Superior temporal gyrus (tissue), 1 donor: ENCODE results near the gene RIC8A.
A peak's percentile ranks its signal among the peaks of the same experiment; 100 is the strongest.

Experiments
- DNase-seq: peaks from one replicate; pipeline ENCODE4 v3.0.0-alpha.2; 2016; ENCODE audit errors: extremely low spot score

Gene RIC8A

DNA sequence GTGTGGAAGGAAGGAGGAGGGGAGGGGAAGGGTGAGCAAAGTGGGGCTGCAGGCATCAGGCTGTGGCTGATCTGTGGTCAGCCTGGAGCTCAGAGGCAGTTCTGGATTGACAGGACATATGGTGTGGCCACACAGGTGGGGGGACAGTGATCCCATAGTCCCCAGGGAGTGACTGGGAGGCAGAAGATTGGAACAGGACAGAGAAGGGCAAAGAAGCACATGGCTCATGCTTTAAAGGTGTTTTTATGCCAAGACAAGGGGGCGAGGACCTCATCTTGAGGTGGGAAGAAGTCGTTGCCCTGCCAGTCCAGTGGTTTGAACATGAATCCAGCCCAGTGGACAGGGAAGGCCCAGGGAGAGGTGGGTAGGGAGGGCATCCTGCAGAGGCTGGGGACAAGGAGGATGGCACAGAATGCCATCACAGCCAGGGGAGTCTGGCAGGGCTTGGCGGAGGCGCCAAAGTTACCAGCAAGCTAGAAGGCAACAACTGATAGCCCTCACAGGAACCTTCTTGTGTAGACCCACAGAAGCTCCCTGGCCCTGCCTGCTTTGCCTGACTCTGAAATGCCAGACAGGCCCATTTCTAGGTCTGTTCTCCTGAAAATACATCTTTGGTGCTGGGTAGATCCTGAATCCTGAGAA, 3.4 kb upstream of the RIC8A start:
- DNase-seq = no peak

DNA sequence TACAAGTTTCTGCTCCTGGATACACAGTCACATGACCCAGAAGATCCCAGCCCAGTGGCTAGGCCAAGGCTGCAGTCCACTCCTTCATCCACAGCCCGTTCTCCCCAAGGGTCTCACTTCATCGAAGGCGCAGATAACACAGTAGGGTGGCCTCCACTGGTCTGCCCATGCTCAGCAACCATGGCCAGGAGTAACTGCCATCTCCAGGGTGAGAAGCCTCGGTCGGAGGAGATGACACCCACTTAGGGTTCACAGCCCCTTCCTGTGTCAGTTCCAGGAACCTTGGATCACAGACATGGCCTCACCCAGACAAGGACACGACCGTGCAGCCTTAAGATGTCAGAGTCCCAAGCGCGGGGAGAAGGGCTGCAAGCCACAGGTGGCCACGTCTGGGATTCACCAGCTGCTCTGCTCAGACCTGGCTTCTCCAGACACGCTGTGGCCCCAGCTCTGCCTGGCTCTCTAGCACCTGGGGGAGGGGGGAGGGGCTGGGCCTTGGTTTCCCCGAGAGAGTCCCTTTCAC, 2.9 kb upstream of the RIC8A start:
- no peak for DNase-seq

DNA sequence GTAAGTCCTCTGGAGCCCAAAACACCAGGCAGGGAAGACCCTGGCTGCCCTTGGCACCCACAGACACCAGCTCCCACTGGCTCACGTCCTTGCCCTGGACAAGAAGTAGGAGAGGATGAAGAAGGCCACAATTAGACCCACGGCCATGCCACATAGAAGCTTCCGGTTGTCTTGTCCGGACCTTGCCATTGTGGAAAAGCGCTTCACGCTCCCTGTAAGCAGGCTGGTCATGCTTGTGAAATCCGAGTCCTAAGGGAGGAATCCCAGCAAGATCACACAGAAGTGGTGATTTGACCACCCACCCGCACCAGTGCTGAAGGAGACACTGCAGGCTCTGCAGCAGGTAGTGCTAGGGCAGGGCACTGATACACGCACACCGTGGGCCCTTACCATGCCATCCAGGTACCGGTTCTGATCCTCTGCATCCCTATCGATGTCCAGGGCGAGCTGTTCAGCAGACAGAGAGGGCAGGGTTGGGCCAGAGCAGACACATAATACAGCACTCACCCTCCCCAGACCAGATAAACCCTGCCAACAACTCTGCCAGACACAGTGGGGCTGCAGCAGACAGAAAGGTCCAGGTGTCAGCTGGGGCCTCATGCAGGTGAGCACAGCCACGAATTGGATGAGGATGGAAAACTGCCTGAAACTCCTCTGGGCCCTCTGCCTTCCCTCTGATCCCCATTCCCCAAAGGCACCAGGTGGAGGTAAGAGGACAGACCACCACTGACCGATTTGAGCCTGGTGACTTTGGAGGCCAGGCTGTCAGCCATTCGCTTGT, 2.1 kb upstream of the RIC8A start:
- no peak for DNase-seq

DNA sequence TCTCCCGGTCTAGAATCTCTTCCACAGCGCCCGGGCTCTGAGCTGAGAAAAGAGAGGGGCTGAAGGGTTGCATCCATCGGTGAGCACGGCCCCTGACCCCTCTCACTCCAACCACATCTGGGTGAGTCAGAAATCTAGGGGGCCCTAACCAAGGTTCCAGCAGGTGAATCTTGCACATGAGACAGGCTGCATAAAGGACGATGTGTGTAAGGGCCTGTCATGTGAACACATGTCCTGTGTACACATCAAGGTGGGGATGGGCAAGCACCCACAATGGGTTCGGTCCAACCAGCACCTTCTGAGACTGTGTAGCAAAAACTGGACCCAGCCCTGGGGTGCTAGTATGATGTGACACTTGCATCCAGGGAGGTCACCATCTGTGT, 1.5 kb upstream of the RIC8A start:
- DNase-seq = no peak

DNA sequence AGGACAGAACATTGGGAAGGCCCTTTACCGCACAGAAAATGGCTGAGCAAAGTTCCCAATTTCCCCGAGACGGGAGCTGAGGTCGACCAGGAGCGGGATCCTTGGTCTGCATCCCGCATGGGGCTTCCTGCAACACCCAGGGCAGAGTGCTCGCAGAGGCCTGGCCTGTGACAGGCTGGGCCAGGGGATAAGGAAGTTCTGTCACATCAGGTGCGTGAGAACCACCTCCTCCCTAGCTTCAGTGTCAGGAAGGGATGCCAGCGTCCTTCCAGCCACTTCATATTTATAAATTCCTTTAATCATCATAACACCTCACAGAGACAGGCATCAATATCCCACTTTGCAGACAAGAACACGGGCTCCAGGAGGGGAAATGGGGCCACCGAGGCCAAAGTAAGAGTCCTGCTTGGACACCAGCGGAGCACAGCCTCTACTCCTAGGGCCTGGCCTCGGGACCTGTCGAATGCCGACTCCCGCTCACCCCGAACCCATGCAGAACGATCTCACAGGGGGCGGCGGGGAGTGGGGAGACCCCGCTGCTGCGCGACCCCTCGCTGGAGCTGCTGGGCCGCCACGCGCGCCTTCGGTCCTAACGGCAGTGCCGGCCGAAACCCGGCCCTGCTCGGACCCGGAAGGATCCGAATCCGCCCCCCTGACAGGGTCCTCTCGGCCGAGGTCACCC, 841 bp upstream of the RIC8A start:
- no peak for DNase-seq

DNA sequence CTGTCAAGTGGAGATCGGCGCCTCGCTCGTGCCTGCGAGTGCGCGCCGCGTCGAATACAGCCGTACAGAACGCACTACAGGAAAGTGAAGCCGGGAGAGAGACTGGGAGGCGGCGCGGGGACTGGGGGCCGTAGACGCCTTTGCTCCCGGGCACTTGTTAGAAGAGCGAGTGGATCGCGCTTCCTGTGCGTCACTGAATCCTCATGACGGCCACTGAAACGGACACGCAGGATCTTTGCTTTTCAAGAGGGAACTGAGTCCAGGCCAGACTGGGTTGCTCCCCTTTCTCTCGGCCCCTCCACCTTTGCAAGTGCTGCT, 314 bp downstream of the RIC8A start:
- no peak for DNase-seq

DNA sequence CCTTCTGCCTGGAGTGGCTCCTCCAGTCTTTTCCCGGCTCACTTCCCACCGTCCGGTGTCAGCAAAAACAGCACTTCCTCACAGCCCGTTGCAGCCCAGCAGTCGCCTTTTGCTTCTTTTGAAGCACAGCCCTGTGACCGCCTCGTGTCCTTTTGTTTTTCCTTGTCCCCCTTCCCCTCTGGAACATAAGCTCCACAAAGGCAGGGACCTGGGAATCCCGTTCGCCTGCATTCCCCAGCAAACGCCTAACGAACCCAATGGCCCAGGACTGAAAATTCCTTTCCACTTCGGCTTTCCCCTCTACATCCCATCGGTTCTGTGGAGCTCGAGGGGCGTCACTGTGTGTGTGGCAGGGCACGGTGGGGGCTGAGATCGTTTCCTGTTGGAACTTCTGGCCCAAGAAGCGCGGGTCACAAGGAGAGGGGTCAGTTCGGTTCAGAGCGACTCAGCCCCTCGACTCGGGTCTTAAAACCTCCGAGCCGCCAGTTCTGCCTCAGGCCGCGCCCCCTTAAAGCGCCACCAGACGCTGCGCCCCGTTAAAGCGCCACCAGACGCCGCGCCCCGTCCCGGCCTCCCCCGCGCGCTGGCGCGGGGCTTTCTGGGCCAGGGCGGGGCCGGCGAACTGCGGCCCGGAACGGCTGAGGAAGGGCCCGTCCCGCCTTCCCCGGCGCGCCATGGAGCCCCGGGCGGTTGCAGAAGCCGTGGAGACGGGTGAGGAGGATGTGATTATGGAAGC, 841 bp downstream of the RIC8A start:
- DNase-seq = peak; percentile 74

DNA sequence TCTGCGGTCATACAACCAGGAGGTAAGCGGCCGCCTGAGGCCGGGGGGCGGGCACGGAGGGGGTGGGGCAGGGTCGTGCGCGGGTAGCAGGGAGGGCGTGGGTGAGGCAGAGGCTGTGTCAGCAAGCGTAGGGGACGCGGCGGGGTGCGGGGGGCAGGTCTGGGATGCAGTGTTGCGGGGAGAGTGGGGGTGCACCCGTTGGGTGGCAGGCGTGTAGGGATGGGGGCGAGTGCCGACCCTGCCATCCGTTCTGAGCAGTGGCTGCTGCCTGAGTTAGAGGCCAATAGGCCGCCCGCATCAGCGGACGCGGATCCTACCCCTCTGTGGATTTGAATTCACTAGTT, 1.4 kb downstream of the RIC8A start:
- no peak for DNase-seq

DNA sequence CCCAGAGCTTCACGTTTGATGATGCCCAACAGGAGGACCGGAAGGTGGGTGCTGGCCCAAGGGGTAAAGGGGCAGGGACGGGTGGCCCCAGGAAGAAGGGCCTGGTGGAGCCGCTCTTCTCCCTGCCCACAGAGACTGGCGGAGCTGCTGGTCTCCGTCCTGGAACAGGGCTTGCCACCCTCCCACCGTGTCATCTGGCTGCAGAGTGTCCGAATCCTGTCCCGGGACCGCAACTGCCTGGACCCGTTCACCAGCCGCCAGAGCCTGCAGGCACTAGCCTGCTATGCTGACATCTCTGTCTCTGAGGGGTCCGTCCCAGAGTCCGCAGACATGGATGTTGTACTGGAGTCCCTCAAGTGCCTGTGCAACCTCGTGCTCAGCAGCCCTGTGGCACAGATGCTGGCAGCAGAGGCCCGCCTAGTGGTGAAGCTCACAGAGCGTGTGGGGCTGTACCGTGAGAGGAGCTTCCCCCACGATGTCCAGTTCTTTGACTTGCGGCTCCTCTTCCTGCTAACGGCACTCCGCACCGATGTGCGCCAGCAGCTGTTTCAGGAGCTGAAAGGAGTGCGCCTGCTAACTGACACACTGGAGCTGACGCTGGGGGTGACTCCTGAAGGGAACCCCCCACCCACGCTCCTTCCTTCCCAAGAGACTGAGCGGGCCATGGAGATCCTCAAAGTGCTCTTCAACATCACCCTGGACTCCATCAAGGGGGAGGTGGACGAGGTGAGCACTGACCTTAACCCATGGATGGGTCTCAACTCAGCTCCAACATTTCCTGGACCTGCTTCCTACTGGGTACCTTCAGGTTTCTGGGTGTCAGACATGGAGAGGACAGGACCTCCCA, 2.0 kb downstream of the RIC8A start:
- DNase-seq = no peak

DNA sequence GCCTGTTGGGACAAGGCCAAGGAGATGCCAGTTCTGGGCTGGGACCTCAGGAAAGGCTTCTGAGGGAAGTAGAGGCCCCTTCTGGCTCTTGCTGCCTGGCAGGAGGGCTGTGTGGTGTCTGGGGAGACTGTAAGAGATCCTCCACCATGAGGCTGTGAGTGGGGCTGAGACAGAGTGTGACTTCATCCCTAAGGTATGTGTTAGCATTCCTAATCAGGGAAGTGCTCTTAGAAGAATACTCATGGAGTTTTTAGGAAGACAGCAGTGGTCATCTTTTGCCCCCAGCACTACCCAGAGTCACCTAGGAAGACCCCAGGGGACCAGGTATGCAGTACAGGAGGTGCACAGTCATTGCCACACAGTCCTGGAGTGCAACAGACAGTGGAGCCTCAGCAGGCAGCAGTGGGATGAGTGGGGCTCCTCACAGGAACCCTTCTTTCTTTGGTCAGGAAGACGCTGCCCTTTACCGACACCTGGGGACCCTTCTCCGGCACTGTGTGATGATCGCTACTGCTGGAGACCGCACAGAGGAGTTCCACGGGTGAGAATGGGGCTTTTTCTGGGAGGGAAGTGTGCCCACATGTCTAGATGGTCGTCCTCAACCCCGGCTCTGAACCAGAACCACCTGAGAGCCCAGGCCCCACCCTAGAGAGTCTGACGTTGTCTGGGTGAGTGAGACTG, 2.8 kb downstream of the RIC8A start:
- no peak for DNase-seq

DNA sequence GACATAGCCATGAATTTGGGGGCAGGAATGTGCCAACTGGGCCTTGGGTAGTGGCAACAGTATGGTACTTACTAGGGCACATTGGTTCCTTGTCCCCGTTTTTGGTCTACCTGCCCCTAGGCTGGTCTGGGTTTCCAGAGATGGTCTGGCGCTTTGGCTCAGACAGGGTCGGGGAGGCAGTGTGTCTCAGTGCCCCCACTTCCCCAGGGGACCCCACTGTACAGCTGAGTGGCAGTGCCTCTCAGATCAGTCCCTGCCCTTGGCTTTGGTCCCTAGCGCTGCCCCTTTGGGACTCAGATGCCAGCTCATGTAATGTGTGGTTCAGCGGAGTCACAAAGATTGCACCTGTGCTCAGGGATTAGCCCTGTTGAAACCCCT, 3.3 kb downstream of the RIC8A start:
- DNase-seq = no peak

DNA sequence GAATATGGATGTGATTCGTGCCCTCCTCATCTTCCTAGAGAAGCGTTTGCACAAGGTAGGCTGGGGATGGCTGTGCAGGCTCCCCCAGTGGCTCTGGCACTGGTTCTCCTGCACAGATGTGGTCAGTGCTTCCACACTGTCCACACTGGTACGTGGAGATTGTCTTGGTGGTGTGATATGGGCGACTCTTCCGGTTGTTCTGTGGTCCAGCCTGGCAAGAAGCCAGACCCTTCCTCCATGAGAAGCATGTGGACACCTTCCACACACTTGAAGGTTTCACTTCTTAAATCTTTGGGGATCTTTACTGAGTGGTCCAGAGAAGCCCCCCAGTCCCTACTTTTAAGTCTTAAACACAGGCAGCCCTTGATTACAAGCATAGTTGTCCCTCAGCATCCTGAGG, 3.8 kb downstream of the RIC8A start:
- DNase-seq = no peak

DNA sequence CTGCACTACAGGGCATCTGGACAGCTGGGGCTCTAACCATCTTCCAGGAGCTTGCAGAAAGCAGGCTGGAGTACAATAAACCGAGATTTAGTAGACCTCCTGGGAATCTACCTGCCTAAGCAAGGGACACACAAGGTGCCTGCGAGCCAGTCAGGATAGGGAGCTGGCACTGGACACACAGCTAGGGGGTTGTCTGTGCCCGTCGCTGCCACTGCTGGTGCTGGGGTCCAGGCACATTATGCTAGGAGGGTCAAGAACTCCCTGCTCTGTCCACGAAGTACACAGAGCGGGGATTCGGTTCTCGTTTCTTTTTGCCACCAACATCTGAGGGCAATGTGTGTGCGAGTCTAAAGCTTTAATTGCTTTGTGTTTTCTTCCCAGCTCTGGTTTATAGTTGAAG, 4.2 kb downstream of the RIC8A start:
- DNase-seq = no peak

DNA sequence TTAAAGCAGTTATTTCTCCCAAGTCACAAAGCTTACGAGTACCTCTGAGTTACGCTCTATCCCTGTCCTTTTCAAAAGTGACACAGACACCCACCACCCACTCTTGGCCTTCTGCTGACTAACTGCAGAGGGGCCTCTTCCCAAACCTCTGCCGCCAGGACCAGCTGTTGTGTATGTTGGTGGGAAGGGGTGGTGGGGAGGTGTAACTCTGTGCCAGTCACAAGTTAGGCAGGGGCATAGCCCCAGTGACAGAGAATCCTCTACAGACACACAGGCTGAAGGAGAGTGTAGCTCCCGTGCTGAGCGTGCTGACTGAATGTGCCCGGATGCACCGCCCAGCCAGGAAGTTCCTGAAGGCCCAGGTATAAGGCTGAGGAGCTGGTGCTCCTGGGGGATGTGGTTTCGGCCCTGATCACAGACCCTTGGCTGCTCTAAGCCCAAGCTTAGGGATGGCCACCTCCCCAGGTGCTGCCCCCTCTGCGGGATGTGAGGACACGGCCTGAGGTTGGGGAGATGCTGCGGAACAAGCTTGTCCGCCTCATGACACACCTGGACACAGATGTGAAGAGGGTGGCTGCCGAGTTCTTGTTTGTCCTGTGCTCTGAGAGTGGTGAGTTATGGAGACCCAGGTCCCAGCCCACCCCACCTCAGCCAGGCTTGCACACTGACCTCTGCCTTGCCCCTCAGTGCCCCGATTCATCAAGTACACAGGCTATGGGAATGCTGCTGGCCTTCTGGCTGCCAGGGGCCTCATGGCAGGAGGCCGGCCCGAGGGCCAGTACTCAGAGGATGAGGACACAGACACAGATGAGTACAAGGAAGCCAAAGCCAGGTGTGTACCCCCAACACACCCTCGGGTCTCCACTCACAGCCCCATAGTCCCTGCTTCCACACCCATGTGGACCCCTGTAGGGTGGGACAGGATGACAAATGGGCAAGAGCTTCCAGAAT, 4.9 kb downstream of the RIC8A start:
- DNase-seq = no peak

DNA sequence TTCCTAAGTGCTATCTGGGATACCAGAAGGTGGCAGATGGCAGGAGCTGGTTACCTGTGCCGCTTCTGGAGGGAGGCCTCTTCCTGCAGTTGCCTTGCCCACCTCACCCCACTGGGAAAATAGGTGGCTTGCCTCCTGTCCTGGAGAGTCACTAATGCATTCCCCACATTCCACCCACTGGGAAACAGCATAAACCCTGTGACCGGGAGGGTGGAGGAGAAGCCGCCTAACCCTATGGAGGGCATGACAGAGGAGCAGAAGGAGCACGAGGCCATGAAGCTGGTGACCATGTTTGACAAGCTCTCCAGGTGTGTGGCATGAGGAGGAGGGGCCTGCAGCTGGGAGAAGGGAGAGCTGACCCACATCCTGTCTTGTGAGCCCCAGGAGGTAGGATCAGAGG, 5.6 kb downstream of the RIC8A start:
- DNase-seq = no peak

DNA sequence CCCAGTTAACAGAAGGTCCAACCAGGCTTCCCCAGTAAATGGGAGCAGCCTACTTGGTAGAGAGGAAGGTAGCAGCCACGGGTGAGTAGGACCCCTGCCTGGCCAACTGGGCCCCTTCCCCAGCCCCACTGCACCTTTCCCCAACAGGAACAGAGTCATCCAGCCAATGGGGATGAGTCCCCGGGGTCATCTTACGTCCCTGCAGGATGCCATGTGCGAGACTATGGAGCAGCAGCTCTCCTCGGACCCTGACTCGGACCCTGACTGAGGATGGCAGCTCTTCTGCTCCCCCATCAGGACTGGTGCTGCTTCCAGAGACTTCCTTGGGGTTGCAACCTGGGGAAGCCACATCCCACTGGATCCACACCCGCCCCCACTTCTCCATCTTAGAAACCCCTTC, 6.6 kb downstream of the RIC8A start:
- DNase-seq = no peak

DNA sequence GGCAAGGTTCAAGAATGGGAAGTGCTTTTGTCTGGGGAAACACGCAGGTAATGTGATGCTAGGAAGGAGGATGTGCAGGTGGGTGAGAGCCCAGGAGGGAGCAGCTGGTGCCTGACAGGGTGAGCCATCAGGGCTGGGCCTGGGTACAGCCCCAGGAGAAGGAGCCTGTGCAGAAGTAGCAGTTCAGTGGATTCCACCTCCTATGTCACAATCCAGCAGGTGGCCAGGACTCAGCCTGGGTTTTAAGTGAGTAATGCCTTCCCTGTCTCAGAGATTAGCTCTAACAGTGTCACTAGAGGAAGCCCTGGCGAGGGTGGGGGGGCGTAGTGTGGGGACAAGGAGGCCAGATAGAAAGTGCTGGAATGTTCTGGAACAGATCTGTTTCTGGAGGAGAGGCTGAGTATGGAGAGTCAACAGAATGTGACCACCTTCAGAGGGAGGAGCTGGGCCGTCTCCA, 8.1 kb downstream of the RIC8A start:
- no peak for DNase-seq

DNA sequence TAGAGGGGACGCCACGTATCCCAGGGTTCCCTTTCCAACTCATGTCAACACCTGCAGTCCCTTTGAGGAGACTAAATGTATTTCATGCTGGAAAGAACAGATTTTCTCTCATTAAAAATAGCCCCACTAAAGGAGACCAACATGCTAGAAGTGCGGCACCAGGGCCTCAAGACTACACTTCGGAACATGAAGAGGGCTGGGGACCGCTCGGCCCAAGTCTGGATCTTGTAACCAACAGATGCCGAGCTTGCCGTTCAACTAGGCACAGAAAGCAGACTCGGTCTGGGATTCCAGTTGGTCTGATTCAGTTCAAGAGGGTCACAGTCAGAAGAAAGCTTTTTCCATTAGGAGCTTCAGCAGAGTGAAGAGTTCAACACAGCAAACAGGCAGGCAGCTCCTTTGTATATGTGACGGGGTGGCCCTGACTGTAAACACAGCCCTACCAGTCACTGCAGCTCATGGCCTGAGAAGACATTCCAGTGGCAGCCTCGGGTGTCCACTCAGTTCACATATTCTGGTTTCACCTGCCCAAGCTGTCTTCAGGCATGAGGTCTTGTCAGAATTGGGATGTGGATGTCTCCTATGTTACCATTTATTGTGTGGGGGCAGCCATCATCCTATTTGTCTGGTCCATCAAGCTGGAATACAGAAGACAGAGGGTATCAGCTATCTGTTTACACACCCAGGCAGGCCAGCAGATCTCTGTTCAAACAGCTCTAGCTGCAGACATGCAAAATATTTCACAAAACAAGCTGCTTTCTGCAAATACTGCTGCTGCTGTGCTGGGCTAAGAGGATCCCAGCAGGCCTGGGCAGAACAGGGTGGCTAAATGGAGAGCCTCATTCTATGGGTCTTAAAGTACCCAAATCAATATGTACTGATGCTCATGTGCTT, 8.8 kb downstream of the RIC8A start:
- DNase-seq = no peak

DNA sequence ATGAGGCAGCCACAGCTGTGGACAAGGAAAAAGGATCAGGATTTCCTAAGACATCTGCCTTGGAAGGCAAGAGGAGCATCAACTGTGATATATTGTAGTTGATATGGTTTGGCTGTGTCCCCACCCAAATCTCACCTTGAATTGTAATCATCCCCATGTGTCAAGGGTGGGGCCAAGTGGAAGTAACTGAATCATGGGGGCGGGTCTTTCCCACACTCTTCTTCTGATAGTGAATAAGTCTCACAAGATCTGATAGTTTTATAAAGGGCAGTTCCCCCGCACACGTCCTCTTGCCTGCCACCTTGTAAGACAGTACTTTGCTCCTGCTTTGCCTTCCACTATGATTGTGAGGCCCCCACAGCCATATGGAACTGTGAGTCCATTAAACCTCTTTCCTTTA, 10.2 kb downstream of the RIC8A start:
- DNase-seq = no peak
